ENCODE data around the gene PTGDS. TPM values are rescaled to one million over a fixed set of nuclear protein-coding genes. Genes with fewer than 3 reads are reported as not detected.

The PTGDS gene
- total RNA-seq, 1 experiment from 2014 or later = 3.6 TPM

GRCh38 chr9:137020771-137021567 is 43.7 kb downstream of the PTGDS start:
- Histone ChIP-seq H2BK20ac (ENCODE audit: low read depth, low read length, poor library complexity, severe bottlenecking) (no peak overlapping the region), H3K27ac (ENCODE audit: insufficient read length, low read depth, low read length) (no peak overlapping the region), H4K5ac (ENCODE audit: insufficient read length, low read depth, low read length) (no peak overlapping the region), H2BK12ac (ENCODE audit: insufficient read length, low read depth, low read length) (no peak overlapping the region), H3K14ac (ENCODE audit: insufficient read depth, low read length) (no peak overlapping the region), H4K20me1 (ENCODE audit: control insufficient read depth, insufficient read depth, insufficient read length) (no peaks in the 10 kb centered on the region), H3K23me2 (ENCODE audit: insufficient read length, low read depth, low read length, poor library complexity, severe bottlenecking) (no peaks in the 10 kb centered on the region), H3K79me1 (ENCODE audit: insufficient read depth, low read depth, low read length, poor library complexity, severe bottlenecking) (no peaks in the 10 kb centered on the region), H3K56ac (ENCODE audit: insufficient read length, low read depth, low read length) (no peak overlapping the region), H3K9me3 (ENCODE audit: control insufficient read depth, low read depth, low read length) (no peaks in the 10 kb centered on the region), H3K4me2 (ENCODE audit: insufficient read depth, insufficient read length, low read length) (no peak overlapping the region), H3K18ac (ENCODE audit: insufficient read length, low read depth, low read length) (no peak overlapping the region), H3K4ac (ENCODE audit: low read depth, low read length) (no peak overlapping the region), H3K4me1 (ENCODE audit: insufficient read depth, low read length) (no peaks in the 10 kb centered on the region), H3K23ac (ENCODE audit: insufficient read length, low read depth, low read length) (no peak overlapping the region), H4K8ac (replicated peaks; ENCODE audit: insufficient read length, low read depth, low read length) (no peak overlapping the region), H2BK5ac (ENCODE audit: insufficient read length, low read length) (no peak overlapping the region), H2BK120ac (ENCODE audit: low read depth, low read length, poor library complexity, severe bottlenecking) (no peak overlapping the region), H3K79me2 (ENCODE audit: insufficient read depth, low read length) (no peaks in the 10 kb centered on the region), H3K9ac (ENCODE audit: extremely low read depth, insufficient read length, low read length) (no peak overlapping the region), H2BK15ac (ENCODE audit: low read depth, low read length) (no peak overlapping the region), H4K91ac (ENCODE audit: insufficient read length, low read depth, low read length) (no peak overlapping the region), H3T11ph (ENCODE audit: low read length) (no peak overlapping the region), H2AFZ (ENCODE audit: low read length) (no peak overlapping the region), H2AK5ac (ENCODE audit: insufficient read length, low read length) (no peak overlapping the region), H3K27me3 (ENCODE audit: insufficient read depth, low read length) (no peaks in the 10 kb centered on the region)
- DNase-seq = no peak
- Mint-ChIP-seq H3K9me3 (no peaks in the 10 kb centered on the region), H3K27ac (no peak overlapping the region), H3K36me3 (ENCODE audit: insufficient read depth in 1 of 3, low read depth in 3 of 3) (peaks cover 2 to 10% (median 4%) of the 10 kb centered on the region in 3 experiments; a peak in 3 of 7 replicates), H3K4me3 (no peak overlapping the region), H3K27me3 (ENCODE audit: low read depth) (no peaks in the 10 kb centered on the region), H3K4me1 (peaks cover 2 to 9% of the 10 kb centered on the region in 2 experiments; a peak in 3 of 4 replicates)
- WGBS (ENCODE audit: extremely low coverage, insufficient read length, low lambda C conversion rate) = no CpG with 5 or more reads among the region's 32 CpGs
- no peak for TF ChIP-seq CTCF (conservative IDR thresholded peaks at IDR 0.05)
